CD4-positive, alpha-beta T cell treated with Interleukin-17A for 4 hours (primary cell): ENCODE data around the gene FCF1.
"Not testable (repeated sequence)": the region's sequence is repeated elsewhere in the genome, so short reads cannot be mapped to it uniquely, and the experiment has no call there.

Source experiments
- DNase-seq: peaks from one replicate; pipeline ENCODE4 v3.0.0-alpha.2; 2020; ENCODE audit warnings: mixed read lengths

Gene FCF1

GRCh38 chr14:74702293-74702692 lies 10.7 kb upstream of the FCF1 start:
- DNase-seq = no peak

DNA sequence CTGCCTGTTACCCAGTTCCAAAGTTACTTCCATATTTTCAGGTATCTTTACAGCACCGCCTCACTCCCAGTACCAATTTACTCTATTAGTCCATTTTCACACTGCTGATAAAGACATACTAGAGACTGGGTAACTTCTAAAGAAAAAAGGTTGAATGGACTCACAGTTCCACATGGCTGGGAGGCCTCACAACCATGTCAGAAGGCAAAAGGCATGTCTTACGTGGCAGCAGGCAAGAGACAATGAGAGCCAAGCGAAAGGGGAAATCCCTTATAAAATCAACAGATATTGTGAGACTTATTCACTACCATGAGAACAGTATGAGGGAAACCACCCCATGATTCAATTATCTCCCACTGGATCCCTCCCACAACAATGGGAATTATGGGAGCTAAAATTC lies 9.9 kb upstream of the FCF1 start:
- no peak for DNase-seq

GRCh38 chr14:74704656-74705055 lies 8.3 kb upstream of the FCF1 start:
- no peak for DNase-seq

DNA sequence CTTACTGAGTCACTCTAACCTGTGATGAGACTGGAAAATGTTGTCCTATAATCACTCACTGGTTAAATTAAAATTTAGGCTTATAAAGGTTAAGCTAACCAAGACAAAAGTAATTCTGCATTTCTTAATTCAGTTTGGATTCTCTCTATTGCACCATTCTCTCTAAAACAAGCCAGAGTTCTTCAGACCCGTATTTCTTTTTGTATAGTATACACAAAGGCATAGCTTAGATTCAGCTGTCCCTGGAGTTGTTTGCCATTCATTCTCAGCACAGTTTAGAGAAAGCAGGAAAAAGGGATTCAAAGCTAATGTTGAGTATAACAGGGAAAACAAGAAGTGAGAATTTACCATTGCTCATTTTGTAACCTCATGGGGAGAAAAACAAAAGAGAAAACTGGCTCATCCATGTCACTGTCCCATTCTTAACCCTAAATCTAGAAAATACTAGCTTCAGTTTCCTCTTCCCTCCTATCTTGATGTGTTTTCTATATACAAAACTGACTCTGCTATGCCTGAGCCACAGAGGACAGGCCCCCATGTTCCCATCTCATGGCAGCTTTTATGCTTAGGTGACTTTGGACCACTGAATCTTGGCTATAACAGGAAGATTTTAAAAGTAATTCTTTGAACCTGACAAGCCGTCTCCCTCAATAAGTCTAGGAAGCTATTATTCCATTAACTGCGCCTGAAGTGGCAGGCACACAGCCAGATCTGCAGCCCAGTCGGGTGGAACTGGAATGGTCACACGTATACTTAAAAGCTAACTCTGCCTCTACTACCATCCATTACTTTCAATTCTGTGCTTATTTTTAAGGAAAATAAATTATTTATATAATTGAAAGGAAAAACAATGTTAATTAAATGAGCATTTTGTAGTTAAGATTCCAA lies 7.1 kb upstream of the FCF1 start:
- DNase-seq = no peak

GRCh38 chr14:74710480-74710879 lies 2.5 kb upstream of the FCF1 start:
- DNase-seq = no peak

GRCh38 chr14:74711651-74712050 lies 1.3 kb upstream of the FCF1 start:
- no peak for DNase-seq

DNA sequence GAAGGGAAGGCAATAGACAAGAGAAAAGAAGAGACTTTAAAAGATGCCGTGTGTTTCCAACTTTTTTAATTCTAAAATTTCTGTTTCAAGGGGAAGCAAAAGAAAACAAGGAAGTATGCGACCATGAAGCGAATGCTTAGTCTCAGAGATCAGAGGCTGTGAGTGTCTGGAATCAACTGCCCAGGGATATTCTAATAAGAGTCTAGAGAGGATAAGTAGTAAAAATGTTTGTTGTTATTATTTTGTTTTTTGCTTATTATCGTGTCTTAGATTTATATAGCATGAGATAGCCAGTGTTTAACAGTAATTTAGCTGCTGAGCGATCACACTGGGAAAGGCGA lies 421 bp downstream of the FCF1 start:
- no peak for DNase-seq

DNA sequence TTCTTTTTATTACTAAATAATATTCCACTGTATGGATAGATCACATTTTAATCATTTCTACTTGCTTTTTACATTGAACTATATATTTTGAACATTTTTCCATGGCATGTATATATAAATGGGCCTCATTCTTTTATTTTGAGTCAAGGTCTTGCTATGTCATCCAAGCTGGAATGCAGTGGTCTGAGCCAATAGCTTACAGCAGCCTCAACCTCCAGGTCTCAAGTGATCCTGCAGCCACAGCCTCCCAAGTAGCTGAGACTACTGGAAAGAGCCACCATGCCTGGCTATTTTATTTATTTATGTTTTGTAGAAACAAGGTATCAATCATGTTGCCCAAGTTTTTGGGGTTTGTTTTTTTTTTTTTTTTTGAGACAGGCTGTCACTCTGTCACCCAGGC lies 7.6 kb downstream of the FCF1 start:
- DNase-seq = no peak

DNA sequence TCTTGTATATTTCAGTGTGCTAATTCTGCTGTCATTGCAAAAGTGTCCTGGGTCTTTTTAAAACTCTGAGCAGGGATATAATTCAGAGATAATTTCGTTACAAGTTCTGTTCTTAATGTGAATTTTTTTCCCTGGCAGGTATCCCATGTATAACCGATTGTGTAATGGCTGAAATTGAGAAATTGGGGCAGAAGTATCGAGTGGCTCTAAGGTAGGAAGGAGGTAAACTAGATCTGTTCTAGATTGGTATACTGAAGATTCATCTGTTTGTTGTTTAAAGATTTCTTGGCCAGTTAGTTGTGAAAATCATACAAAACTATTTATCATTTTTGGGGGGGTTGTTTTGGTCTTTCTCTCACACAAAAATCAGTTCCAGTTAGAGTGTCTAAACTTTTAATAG lies 10.2 kb downstream of the FCF1 start:
- no peak for DNase-seq

- no peak for DNase-seq
Observed at GRCh38 chr14:74732387-74732786, 19.4 kb downstream of the FCF1 start.

DNA sequence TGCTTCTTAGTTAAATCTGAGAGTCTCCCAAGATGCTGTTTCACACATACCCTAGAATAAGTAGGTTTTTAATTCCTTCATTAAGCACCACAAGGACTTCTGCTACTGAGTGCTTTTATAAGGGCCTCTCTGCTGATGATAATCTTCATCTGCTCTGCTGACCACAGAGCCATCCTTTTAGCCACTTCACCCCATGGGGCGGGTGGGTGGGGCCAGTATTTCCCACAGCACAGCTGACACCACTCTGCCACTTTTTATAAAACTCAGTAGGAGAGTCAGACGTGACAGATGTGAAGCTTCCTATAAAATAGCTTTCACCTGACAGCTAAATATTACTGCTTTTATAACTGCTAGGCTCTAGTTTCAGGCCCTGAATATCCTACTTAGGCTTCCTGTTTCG lies 20.3 kb downstream of the FCF1 start:
- DNase-seq = no peak

GRCh38 chr14:74735125-74735524 lies 22.2 kb downstream of the FCF1 start:
- no peak for DNase-seq

DNA sequence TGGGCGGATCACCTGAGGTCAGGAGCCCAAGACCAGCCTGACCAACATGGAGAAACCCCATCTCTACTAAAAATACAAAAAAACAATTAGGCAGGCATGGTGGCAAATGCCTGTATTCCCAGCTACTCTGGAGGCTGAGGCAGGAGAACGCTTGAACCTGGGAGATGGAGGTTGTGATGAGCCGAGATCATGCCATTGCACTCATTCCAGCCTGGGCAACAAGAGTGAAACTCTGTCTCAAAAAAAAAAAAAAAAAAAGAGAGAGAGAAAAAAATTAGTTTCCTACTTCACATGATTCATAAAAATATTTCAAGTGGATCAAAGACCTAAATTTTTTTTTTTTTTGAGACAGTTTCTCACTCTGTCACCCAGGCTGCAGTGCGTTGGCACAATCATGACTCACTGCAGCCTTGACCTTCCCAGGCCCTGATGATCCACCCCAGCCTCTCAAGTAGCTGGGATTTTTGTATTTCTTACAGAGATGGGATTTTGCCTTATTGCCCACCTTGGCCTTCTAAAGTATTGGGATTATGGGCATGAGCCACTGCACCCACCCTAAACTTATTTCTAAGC lies 24.9 kb downstream of the FCF1 start:
- no peak for DNase-seq

- no peak for DNase-seq
Observed at GRCh38 chr14:74739293-74740030, 26.5 kb downstream of the FCF1 start.

DNA sequence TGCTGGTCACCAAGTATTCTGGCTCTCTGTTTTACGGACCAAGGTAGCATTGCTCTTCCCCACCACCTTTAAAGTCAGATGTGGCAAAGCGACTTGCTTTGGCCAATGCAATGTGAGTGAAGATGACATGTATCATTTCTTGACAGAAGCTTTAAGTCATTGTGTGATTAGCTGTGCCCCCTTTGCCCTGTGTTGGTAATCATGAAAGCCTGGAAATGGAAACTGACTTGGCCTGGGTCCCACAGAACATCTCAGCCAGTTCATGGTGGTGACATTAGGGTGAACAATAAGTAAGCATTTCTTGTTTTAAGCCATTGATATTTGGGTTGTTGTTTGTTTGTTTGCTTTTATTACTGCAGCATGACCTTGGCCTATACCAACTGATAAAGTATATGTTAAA lies 34.3 kb downstream of the FCF1 start:
- no peak for DNase-seq

DNA sequence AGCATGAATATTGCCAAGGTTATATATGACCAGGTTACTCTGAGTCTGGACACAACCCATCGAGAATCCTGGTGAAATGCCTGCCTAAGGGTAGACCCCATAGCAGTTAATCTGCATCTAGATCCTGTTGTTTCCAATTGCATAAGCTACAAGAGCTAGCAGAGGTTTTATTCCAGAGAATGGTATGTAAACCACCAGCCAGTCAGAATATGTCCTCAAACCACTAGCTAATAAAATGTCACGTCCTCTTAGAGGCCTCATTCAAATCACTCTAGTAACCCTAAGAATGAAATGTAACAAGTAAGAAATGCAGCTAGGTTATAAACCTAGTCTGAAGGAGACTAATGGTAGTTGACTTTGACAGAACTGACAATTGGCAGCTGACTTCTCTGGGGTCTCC lies 41.2 kb downstream of the FCF1 start:
- no peak for DNase-seq

GRCh38 chr14:74754899-74755298 lies 42.0 kb downstream of the FCF1 start:
- no peak for DNase-seq

DNA sequence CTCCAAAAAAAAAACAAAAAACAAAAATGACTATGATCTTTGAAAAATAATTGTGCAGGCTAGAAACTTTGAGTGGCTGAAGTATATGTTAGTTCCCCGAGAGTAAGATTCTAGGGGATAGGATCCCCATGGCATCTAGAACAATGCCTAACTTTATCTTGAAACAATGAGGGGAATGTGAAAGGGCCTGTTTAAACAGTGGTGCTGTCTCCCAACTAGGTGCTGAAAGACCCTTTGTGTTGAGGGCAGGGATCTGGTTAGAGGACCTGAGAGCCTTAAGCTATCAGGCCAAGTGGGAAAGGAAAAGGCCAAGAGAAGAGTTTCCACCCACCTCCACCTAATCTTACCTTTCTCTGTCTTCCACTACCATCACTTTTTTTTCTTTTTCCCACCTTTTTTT lies 43.4 kb downstream of the FCF1 start:
- DNase-seq = no peak

DNA sequence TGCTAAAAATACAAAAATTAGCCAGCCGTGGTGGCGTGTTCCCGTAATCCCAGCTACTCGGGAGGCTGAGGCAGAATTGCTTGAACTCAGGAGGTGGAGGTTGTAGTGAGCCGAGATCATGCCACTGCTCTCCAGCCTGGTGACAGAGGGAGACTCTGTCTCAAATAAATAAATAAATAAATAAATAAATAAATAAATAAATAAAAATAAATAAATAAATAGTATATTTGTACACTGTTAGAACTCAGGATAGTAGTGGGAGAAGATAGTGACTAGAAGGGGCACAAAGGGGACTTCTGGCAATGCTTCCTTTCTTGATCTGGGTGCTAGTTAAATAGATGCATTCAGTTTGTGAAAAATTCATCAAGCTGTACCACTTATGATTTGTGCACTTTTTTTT lies 45.6 kb downstream of the FCF1 start:
- DNase-seq = not testable (repeated sequence)

GRCh38 chr14:74762917-74763802 lies 50.2 kb downstream of the FCF1 start, which contains the start of gene YLPM1:
Gene YLPM1, plus strand, starts transcription at chr14:74763316. Its CDS starts 174 bp downstream, at chr14:74763490.
- DNase-seq = peak; percentile 92

- DNase-seq = peak; percentile 26
Observed at GRCh38 chr14:74763803-74764531, 51.0 kb downstream of the FCF1 start.

DNA sequence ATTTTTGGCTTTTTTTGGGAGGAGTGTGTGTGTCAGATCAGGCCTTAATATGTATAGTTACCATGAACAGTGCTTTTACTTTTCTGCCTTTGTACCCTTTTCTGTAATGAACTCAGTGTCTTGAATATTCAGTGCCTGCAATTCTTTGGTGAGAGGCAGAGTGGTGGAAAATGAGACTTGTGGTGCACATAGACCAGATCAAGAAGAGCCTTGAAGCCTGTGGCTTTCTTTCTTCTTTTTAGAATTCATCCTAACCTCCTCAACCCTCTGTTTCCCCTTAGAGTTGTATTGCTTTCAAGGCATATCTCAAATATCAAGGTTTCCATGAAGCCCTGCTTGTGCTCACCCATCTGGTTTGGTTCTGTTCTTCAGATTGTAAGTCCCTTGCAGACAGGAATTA lies 52.8 kb downstream of the FCF1 start:
- no peak for DNase-seq
